ENCODE data around the gene NADK.

The NADK gene

GRCh38 chr1:1760715-1761114 lies 17.6 kb downstream of the NADK start:
- Histone ChIP-seq H3K36me3 (ENCODE audit: control insufficient read depth in 2 of 2, insufficient read depth in 2 of 2, low read length in 2 of 2) (peaks cover 41 to 43% of the 10 kb centered on the region in 2 donors), H3K9ac (ENCODE audit: low read length in 2 of 2) (no peak overlapping the region), H3K9me3 (ENCODE audit: control insufficient read depth in 2 of 2, low read length in 2 of 2) (no peaks in the 10 kb centered on the region), H3K27ac (ENCODE audit: low read length) (no peak overlapping the region), H3K4me3 (ENCODE audit: low read length in 2 of 2) (no peak overlapping the region), H3K4me1 (ENCODE audit: control insufficient read depth, insufficient read depth, low read length) (peaks cover 5% of the 10 kb centered on the region), H3K27me3 (ENCODE audit: control insufficient read depth in 1 of 2, insufficient read depth in 2 of 2, low read length in 2 of 2) (no peaks in the 10 kb centered on the region)

GRCh38 chr1:1760345-1760650 lies 18.0 kb downstream of the NADK start:
- Histone ChIP-seq H3K36me3 (ENCODE audit: control insufficient read depth in 2 of 2, insufficient read depth in 2 of 2, low read length in 2 of 2) (peaks cover 42 to 43% of the 10 kb centered on the region in 2 donors), H3K9ac (ENCODE audit: low read length in 2 of 2) (no peak overlapping the region), H3K4me1 (ENCODE audit: control insufficient read depth, insufficient read depth, low read length) (peaks cover 5% of the 10 kb centered on the region), H3K9me3 (ENCODE audit: control insufficient read depth in 2 of 2, low read length in 2 of 2) (no peaks in the 10 kb centered on the region), H3K27me3 (ENCODE audit: control insufficient read depth in 1 of 2, insufficient read depth in 2 of 2, low read length in 2 of 2) (no peaks in the 10 kb centered on the region), H3K4me3 (ENCODE audit: low read length in 2 of 2) (no peak overlapping the region), H3K27ac (ENCODE audit: low read length) (no peak overlapping the region)

- no peak overlapping the region for H3K4me3 ChIP-seq (ENCODE audit: low read length in 2 of 2)
These were observed 18.6 kb downstream of the NADK start for GRCh38 chr1:1759456-1760344.

DNA sequence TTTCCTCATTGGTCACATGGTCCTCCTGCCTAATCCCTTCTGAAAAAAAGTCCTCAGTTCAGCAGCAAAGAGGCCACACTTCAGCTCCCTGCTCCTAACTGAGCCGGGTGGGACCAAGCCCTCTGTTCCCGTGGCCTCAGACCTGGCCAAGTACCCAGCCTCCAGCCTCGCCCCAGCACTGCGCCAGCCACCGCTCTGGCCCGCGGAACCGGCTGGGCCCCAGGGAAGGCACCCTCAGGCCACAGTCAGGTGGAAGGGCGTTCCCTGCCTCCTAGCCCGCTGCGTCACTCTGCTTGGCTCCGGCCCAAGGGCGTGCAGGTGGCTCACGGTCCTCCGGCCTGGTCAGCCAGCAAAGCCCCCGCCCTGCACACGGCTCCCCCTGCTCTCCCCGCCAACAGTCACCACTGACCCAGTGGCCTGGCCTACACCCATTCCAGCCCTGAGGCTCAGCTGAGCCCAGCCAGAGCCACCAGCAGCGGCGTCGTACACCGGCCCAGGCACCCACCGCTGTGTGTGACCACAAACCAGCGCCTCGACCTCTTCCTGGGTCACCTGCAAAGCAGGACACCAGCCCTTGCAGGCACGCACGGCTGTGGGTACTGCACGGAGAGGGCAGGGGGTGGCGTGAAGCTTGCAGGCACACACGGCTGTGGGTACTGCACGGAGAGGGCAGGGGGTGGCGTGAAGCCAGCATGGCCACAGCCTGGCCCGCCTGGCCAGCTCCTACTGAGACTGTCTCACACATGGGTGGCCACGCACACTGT lies 19.4 kb downstream of the NADK start:
- Histone ChIP-seq H3K4me1 (ENCODE audit: control insufficient read depth, insufficient read depth, low read length) (peaks cover 5% of the 10 kb centered on the region), H3K9ac (ENCODE audit: low read length in 2 of 2) (no peak overlapping the region), H3K36me3 (ENCODE audit: control insufficient read depth in 2 of 2, insufficient read depth in 2 of 2, low read length in 2 of 2) (peaks cover 42% of the 10 kb centered on the region in 2 donors), H3K9me3 (ENCODE audit: control insufficient read depth in 2 of 2, low read length in 2 of 2) (no peaks in the 10 kb centered on the region), H3K27ac (ENCODE audit: low read length) (no peak overlapping the region), H3K4me3 (ENCODE audit: low read length in 2 of 2) (no peak overlapping the region), H3K27me3 (ENCODE audit: control insufficient read depth in 1 of 2, insufficient read depth in 2 of 2, low read length in 2 of 2) (no peaks in the 10 kb centered on the region)

More at GRCh38 chr1:1759456-1760344, 18.6 kb downstream of the NADK start:
- no peak overlapping the region for H3K9ac ChIP-seq (ENCODE audit: low read length in 2 of 2)
- H3K27me3 ChIP-seq (ENCODE audit: control insufficient read depth in 1 of 2, insufficient read depth in 2 of 2, low read length in 2 of 2), result no peaks in the 10 kb centered on the region
- H3K27ac ChIP-seq (ENCODE audit: low read length), result no peak overlapping the region
- H3K4me1 ChIP-seq (ENCODE audit: control insufficient read depth, insufficient read depth, low read length), result peaks cover 5% of the 10 kb centered on the region
- no peaks in the 10 kb centered on the region for H3K9me3 ChIP-seq (ENCODE audit: control insufficient read depth in 2 of 2, low read length in 2 of 2)
- H3K36me3 ChIP-seq (ENCODE audit: control insufficient read depth in 2 of 2, insufficient read depth in 2 of 2, low read length in 2 of 2), result peaks cover 39 to 41% of the 10 kb centered on the region in 2 donors

- Histone ChIP-seq H3K27me3 (ENCODE audit: control insufficient read depth in 1 of 2, insufficient read depth in 2 of 2, low read length in 2 of 2) (no peaks in the 10 kb centered on the region), H3K4me1 (ENCODE audit: control insufficient read depth, insufficient read depth, low read length) (peaks cover 5% of the 10 kb centered on the region), H3K27ac (ENCODE audit: low read length) (no peak overlapping the region), H3K9me3 (ENCODE audit: control insufficient read depth in 2 of 2, low read length in 2 of 2) (no peaks in the 10 kb centered on the region), H3K9ac (ENCODE audit: low read length in 2 of 2) (no peak overlapping the region), H3K4me3 (ENCODE audit: low read length in 2 of 2) (no peak overlapping the region), H3K36me3 (ENCODE audit: control insufficient read depth in 2 of 2, insufficient read depth in 2 of 2, low read length in 2 of 2) (peaks cover 44 to 45% of the 10 kb centered on the region in 2 donors)
These were observed 20.1 kb downstream of the NADK start for GRCh38 chr1:1758059-1758621.

DNA sequence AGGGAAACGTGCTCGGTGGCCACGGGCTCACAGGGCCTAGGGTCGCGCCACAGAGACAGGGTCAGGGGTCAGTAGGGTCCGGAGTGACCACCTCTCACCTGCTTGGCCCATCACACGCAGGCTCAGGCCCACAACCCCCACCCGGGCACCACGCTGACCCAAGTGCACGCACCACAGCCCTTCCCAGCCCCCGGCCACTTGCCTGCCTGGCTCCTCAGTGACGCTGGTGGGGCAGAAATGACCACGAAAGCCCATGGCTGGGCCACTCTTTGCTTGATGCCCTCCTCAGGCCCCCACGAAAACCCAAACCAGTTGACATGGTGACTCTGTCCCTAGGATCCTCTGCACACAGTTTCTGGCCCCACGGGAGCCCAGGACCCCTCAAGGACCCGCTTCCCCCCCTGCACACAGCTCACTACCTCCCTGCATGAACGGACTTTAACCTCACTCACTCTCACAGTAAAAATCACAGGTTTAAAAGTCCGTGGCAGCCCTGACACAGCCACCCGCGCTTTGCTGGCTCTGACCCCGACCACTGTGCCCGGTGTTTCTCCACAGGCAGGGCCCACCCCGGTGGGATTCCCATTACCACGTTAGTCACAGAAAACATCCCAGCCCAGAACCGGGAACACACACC lies 20.7 kb downstream of the NADK start:
- Histone ChIP-seq H3K27ac (ENCODE audit: low read length) (no peak overlapping the region), H3K4me1 (ENCODE audit: control insufficient read depth, insufficient read depth, low read length) (peaks cover 5% of the 10 kb centered on the region)

GRCh38 chr1:1756661-1757421 lies 21.4 kb downstream of the NADK start:
- Histone ChIP-seq H3K27me3 (ENCODE audit: control insufficient read depth in 1 of 2, insufficient read depth in 2 of 2, low read length in 2 of 2) (no peaks in the 10 kb centered on the region), H3K4me1 (ENCODE audit: control insufficient read depth, insufficient read depth, low read length) (peaks cover 5% of the 10 kb centered on the region), H3K36me3 (ENCODE audit: control insufficient read depth in 2 of 2, insufficient read depth in 2 of 2, low read length in 2 of 2) (peaks cover 42 to 43% of the 10 kb centered on the region in 2 donors), H3K27ac (ENCODE audit: low read length) (no peak overlapping the region), H3K9me3 (ENCODE audit: control insufficient read depth in 2 of 2, low read length in 2 of 2) (no peaks in the 10 kb centered on the region), H3K9ac (ENCODE audit: low read length in 2 of 2) (no peak overlapping the region), H3K4me3 (ENCODE audit: low read length in 2 of 2) (no peak overlapping the region)

More for the DNA sequence above, 20.7 kb downstream of the NADK start:
- no peak overlapping the region for H3K4me3 ChIP-seq (ENCODE audit: low read length in 2 of 2)
- peaks cover 44 to 45% of the 10 kb centered on the region in 2 donors for H3K36me3 ChIP-seq (ENCODE audit: control insufficient read depth in 2 of 2, insufficient read depth in 2 of 2, low read length in 2 of 2)
- no peaks in the 10 kb centered on the region for H3K9me3 ChIP-seq (ENCODE audit: control insufficient read depth in 2 of 2, low read length in 2 of 2)
- no peaks in the 10 kb centered on the region for H3K27me3 ChIP-seq (ENCODE audit: control insufficient read depth in 1 of 2, insufficient read depth in 2 of 2, low read length in 2 of 2)
- no peak overlapping the region for H3K9ac ChIP-seq (ENCODE audit: low read length in 2 of 2)

GRCh38 chr1:1755852-1756251 lies 22.4 kb downstream of the NADK start:
- Histone ChIP-seq H3K27ac (ENCODE audit: low read length) (no peak overlapping the region), H3K9me3 (ENCODE audit: control insufficient read depth in 2 of 2, low read length in 2 of 2) (no peaks in the 10 kb centered on the region), H3K4me3 (ENCODE audit: low read length in 2 of 2) (no peak overlapping the region), H3K4me1 (ENCODE audit: control insufficient read depth, insufficient read depth, low read length) (peaks cover 5% of the 10 kb centered on the region), H3K9ac (ENCODE audit: low read length in 2 of 2) (no peak overlapping the region), H3K36me3 (ENCODE audit: control insufficient read depth in 2 of 2, insufficient read depth in 2 of 2, low read length in 2 of 2) (peaks cover 33 to 35% of the 10 kb centered on the region in 2 donors), H3K27me3 (ENCODE audit: control insufficient read depth in 1 of 2, insufficient read depth in 2 of 2, low read length in 2 of 2) (no peaks in the 10 kb centered on the region)

GRCh38 chr1:1755426-1755825 lies 22.8 kb downstream of the NADK start:
- Histone ChIP-seq H3K9me3 (ENCODE audit: control insufficient read depth in 2 of 2, low read length in 2 of 2) (no peaks in the 10 kb centered on the region), H3K27me3 (ENCODE audit: control insufficient read depth in 1 of 2, insufficient read depth in 2 of 2, low read length in 2 of 2) (no peaks in the 10 kb centered on the region), H3K4me3 (ENCODE audit: low read length in 2 of 2) (no peak overlapping the region), H3K27ac (ENCODE audit: low read length) (no peak overlapping the region), H3K9ac (ENCODE audit: low read length in 2 of 2) (no peak overlapping the region), H3K4me1 (ENCODE audit: control insufficient read depth, insufficient read depth, low read length) (peaks cover 5% of the 10 kb centered on the region), H3K36me3 (ENCODE audit: control insufficient read depth in 2 of 2, insufficient read depth in 2 of 2, low read length in 2 of 2) (peaks cover 29 to 31% of the 10 kb centered on the region in 2 donors)
